Body of pancreas (tissue), 4 donors: Measurements from ENCODE around the gene LAMTOR5. TPM values are rescaled to one million over a fixed set of nuclear protein-coding genes. Genes with fewer than 3 reads are reported as not detected.
"Not testable (repeated sequence)": the region's sequence is repeated elsewhere in the genome, so short reads cannot be mapped to it uniquely, and the experiment has no call there.

Source experiments
- ATAC-seq: fragments of 150-250 bp; one replicate; pipeline ENCODE4 v1.9.1; 2016
- DNase-seq, 4 donors: peaks; one replicate each; pipeline ENCODE4 v3.0.0-alpha.2; 2019
- H3K27ac ChIP-seq, 4 donors: fragments of 200-600 bp; sonication (generic); 1 replicate in 3 of 4; 2 replicates in 1 of 4; pipeline versions ENCODE4 v1.5.1 to v1.6.1; 2016 to 2019; ENCODE audit warnings: mild to moderate bottlenecking in 1 of 4, mixed read lengths in 1 of 4, moderate library complexity in 1 of 4
- H3K27me3 ChIP-seq, 2 donors: fragments of 200-600 bp; sonication (generic); one replicate each; pipeline ENCODE4 v1.6.0; 2016; ENCODE audit warnings: mild to moderate bottlenecking in 1 of 2
- H3K36me3 ChIP-seq, 2 donors: fragments of 200-600 bp; sonication (generic); replicated peaks in 1 of 2; 2 replicates each; pipeline ENCODE4 v1.5.1; 2016; ENCODE audit warnings: low read depth in 2 of 2; ENCODE audit not compliant: insufficient read depth in 1 of 2
- H3K4me1 ChIP-seq: fragments of 200-600 bp; sonication (generic); one replicate; pipeline ENCODE4 v1.6.0; 2016
- H3K4me3 ChIP-seq, 2 donors: fragments of 200-600 bp; sonication (generic); 1 replicate in 1 of 2; 2 replicates in 1 of 2; pipeline ENCODE4 v1.5.1; 2016 to 2019
- H3K9me3 ChIP-seq, 3 donors: fragments of 200-600 bp; sonication (generic); 1 replicate in 2 of 3; 2 replicates in 1 of 3; pipeline ENCODE4 v1.5.1; 2016
- POLR2A ChIP-seq, 3 donors: fragments of 450-650 bp; IDR thresholded peaks; one replicate each; pipeline ENCODE4 v1.6.1; 2016; ENCODE audit warnings: antibody characterized with exemption in 3 of 3, mild to moderate bottlenecking in 2 of 3
- WGBS, 2 donors: methylation state at CpG; one replicate each; pipeline ENCODE4 v1.1.5; 2017; 5-methylcytosine and 5-hydroxymethylcytosine counted together
- intact Hi-C: fragments of 100-400 bp; cut with DNase I; formaldehyde crosslinking; loops from one replicate; pipeline ENCODE4 v1.15.1; 2023
- total RNA-seq, 2 donors: library from RNA; depleted of rRNA; stranded (reverse); fragments of >200 nt; gene quantifications; one replicate each; pipeline ENCODE4 v1.1.0, GENCODE V29; 2016
- TF ChIP-seq, protein P1 (sequence below), 7 experiments: fragments of 450-650 bp in 4 of 7; fragments of 200-600 bp in 3 of 7; sonication (generic) in 3 of 7; IDR thresholded peaks; one replicate each; pipeline ENCODE4 v1.5.1; 2016 to 2019; ENCODE audit warnings: antibody characterized with exemption in 7 of 7

LAMTOR5 gene
- total RNA-seq, 2 donors from 2014 or later: 8.6 to 25.4 TPM

GRCh38 chr1:110444561-110444960 is 37.1 kb upstream of the LAMTOR5 start:
- H3K4me1 ChIP-seq: no peaks in the 10 kb centered on the region
- H3K4me3 ChIP-seq: no peak overlapping the region
- DNase-seq (no peak), ATAC-seq (no peak)
- H3K27ac ChIP-seq: no peak overlapping the region
- 74 to 84% methylated on average over 8 of the region's 8 CpGs for WGBS, 2 donors
- TF ChIP-seq POLR2A (IDR thresholded peaks at IDR 0.05): no peak
- TF ChIP-seq, protein P1, sequence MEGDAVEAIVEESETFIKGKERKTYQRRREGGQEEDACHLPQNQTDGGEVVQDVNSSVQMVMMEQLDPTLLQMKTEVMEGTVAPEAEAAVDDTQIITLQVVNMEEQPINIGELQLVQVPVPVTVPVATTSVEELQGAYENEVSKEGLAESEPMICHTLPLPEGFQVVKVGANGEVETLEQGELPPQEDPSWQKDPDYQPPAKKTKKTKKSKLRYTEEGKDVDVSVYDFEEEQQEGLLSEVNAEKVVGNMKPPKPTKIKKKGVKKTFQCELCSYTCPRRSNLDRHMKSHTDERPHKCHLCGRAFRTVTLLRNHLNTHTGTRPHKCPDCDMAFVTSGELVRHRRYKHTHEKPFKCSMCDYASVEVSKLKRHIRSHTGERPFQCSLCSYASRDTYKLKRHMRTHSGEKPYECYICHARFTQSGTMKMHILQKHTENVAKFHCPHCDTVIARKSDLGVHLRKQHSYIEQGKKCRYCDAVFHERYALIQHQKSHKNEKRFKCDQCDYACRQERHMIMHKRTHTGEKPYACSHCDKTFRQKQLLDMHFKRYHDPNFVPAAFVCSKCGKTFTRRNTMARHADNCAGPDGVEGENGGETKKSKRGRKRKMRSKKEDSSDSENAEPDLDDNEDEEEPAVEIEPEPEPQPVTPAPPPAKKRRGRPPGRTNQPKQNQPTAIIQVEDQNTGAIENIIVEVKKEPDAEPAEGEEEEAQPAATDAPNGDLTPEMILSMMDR (IDR thresholded peaks at IDR 0.05): no peak
- intact Hi-C loops: no loop called here
- H3K27me3 ChIP-seq: no peaks in the 10 kb centered on the region
- no peaks in the 10 kb centered on the region for H3K36me3 ChIP-seq
- no peaks in the 10 kb centered on the region for H3K9me3 ChIP-seq

DNA sequence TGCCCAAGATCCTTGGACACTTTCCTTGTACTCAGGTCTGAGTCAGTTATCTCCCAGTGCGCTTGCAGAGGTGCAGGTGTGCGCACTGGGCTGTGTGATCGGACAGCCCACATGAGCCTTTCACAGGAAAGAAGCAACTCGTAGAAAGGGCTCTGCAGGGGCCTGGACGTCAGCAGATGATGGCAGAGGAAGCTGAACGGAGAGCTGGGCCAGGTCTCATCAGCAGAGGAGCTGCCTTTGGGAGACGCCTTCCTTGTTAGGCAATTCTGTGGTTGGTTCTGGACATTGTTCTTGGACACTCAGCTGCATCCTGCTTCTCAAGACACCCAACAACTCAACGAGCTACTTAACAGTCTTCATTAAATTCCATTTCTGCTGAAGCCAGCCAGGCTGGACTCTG is 36.0 kb upstream of the LAMTOR5 start:
- Histone ChIP-seq H3K4me3 (no peak overlapping the region), H3K4me1 (no peaks in the 10 kb centered on the region), H3K27ac (no peak overlapping the region), H3K9me3 (no peaks in the 10 kb centered on the region), H3K27me3 (no peaks in the 10 kb centered on the region), H3K36me3 (no peaks in the 10 kb centered on the region)
- DNase-seq (no peak), ATAC-seq (no peak)
- TF ChIP-seq, protein P1 (IDR thresholded peaks at IDR 0.05): no peak
- WGBS, 2 donors: 64 to 74% methylated on average over 8 of the region's 8 CpGs
- intact Hi-C loops: no loop called here

- H3K27ac ChIP-seq: no peak overlapping the region
- TF ChIP-seq POLR2A (IDR thresholded peaks at IDR 0.05): no peak
- TF ChIP-seq, protein P1 (IDR thresholded peaks at IDR 0.05): no peak
- DNase-seq (no peak), ATAC-seq (no peak)
- intact Hi-C loops: no loop called here
- H3K36me3 ChIP-seq: no peaks in the 10 kb centered on the region
- no peak overlapping the region for H3K4me3 ChIP-seq
- no peaks in the 10 kb centered on the region for H3K9me3 ChIP-seq
- H3K4me1 ChIP-seq: no peaks in the 10 kb centered on the region
- no peaks in the 10 kb centered on the region for H3K27me3 ChIP-seq
Measured at GRCh38 chr1:110441888-110442287, 34.4 kb upstream of the LAMTOR5 start.

DNA sequence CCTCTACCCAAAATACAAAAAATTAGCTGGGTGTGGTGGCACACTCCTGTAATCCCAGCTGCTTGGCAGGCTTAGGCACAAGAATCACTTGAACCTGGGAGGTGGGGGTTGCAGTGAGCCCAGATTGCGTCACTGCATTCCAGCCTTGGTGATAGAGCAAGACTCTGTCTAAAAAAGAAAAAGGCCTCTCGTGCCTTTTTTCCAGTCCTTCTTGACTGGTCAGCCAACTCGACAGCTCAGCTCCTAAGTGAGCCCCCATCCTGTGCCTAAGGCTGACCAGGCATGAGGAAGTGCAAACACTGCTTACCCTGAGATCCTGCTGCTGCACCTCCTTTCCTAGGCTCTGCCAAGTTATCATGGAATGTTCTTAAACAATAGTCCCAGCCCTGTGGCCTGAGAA is 33.4 kb upstream of the LAMTOR5 start:
- intact Hi-C loops: no loop called here
- DNase-seq: peak in 3 of 4 donors; percentile 9 to 30 (median 22)
- no peaks in the 10 kb centered on the region for H3K9me3 ChIP-seq
- no peak for TF ChIP-seq POLR2A (IDR thresholded peaks at IDR 0.05)
- TF ChIP-seq, protein P1 (IDR thresholded peaks at IDR 0.05): no peak
- no peaks in the 10 kb centered on the region for H3K4me1 ChIP-seq
- whole genome bisulfite sequencing, 2 donors: 35 to 49% methylated on average over 3 of the region's 3 CpGs
- peak; percentile 64 for ATAC-seq
- H3K36me3 ChIP-seq: no peaks in the 10 kb centered on the region
- H3K27ac ChIP-seq: no peak overlapping the region
- no peak overlapping the region for H3K4me3 ChIP-seq
- H3K27me3 ChIP-seq: no peaks in the 10 kb centered on the region

DNA sequence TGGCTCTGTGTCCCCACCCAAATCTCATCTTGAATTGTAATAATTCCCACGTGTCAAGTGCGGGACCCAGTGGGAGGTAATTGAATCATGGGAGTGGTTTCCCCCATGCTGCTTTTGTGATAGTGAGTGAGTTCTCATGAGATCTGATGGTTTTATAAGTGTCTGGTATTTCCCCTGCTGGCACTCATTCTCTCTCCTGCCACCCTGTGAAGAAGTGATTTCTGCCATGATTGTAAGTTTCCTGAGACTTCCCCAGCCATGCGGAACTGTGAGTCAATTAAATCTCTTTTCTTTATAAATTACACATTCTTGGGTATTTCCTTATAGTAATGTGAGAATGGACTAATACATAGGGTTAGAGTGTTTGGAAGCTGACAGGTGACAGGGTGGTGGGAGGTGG is 32.4 kb upstream of the LAMTOR5 start:
- DNase-seq, H3K4me3 ChIP-seq, H3K9me3 ChIP-seq, H3K4me1 ChIP-seq, H3K27me3 ChIP-seq, ATAC-seq, H3K27ac ChIP-seq, H3K36me3 ChIP-seq, intact Hi-C loops: not testable (repeated sequence)
- 85 to 86% methylated on average over 3 of the region's 3 CpGs for WGBS, 2 donors
